Transverse colon (tissue), 4 donors: Measurements from ENCODE around the gene MCM3AP.

Source experiments
- EP300 ChIP-seq: sonication (generic); formaldehyde crosslinking; IDR thresholded peaks from one replicate; pipeline ENCODE4 v1.6.1; 2017; ENCODE audit warnings: antibody characterized with exemption, low read depth
- POLR2A ChIP-seq: fragments of 450-650 bp; IDR thresholded peaks from one replicate; pipeline ENCODE4 v1.6.1; 2016; ENCODE audit warnings: antibody characterized with exemption, mild to moderate bottlenecking, moderate library complexity
- POLR2AphosphoS5 ChIP-seq, 3 donors: sonication (generic); formaldehyde crosslinking; IDR thresholded peaks; one replicate each; pipeline ENCODE4 v1.6.1; 2016; ENCODE audit warnings: antibody characterized with exemption in 3 of 3
- TF ChIP-seq, protein P1 (sequence below), 5 experiments: fragments of 200-600 bp in 3 of 5; fragments of 450-650 bp in 2 of 5; sonication (generic) in 3 of 5; IDR thresholded peaks; 1 replicate in 2 of 5; 2 replicates in 3 of 5; pipeline ENCODE4 v1.5.1; 2016 to 2017; ENCODE audit warnings: antibody characterized with exemption in 5 of 5, inconsistent platforms in 3 of 5, mild to moderate bottlenecking in 2 of 5, moderate library complexity in 1 of 5

DNA sequence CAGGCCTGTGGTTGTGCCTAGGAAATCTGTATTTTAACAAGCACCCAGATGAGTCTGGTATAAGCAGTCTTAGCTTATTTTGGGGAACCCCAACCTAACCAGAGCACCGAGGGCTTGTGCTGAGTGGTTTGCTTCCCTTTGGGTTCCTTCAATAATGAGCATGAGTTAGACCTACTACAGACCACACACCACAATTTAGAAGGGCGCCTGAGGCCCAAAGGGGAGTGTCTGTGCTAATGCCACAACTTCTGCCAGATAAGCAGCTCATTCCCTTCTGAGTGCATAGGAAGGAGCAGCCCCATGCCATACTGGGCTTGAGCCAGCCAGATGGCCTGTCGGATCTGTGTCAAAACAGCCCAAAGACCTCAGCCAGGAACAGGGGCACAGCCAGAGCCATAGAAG is 41.5 kb downstream of the MCM3AP start:
- TF ChIP-seq, protein P1, sequence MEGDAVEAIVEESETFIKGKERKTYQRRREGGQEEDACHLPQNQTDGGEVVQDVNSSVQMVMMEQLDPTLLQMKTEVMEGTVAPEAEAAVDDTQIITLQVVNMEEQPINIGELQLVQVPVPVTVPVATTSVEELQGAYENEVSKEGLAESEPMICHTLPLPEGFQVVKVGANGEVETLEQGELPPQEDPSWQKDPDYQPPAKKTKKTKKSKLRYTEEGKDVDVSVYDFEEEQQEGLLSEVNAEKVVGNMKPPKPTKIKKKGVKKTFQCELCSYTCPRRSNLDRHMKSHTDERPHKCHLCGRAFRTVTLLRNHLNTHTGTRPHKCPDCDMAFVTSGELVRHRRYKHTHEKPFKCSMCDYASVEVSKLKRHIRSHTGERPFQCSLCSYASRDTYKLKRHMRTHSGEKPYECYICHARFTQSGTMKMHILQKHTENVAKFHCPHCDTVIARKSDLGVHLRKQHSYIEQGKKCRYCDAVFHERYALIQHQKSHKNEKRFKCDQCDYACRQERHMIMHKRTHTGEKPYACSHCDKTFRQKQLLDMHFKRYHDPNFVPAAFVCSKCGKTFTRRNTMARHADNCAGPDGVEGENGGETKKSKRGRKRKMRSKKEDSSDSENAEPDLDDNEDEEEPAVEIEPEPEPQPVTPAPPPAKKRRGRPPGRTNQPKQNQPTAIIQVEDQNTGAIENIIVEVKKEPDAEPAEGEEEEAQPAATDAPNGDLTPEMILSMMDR (IDR thresholded peaks at IDR 0.05), result no peak
- TF ChIP-seq POLR2A, result no peak
- TF ChIP-seq POLR2AphosphoS5 (IDR thresholded peaks at IDR 0.05), result no peak
- TF ChIP-seq EP300, result no peak
